Measurements from ENCODE around the gene FAM83C. TPM values are rescaled to one million over a fixed set of nuclear protein-coding genes. Genes with fewer than 3 reads are reported as not detected.
"Not testable (repeated sequence)": the region's sequence is repeated elsewhere in the genome, so short reads cannot be mapped to it uniquely, and the experiment has no call there.

FAM83C gene
- total RNA-seq, 6 experiments from 2014 or later: not detected

GRCh38 chr20:35260426-35260825 lies 31.8 kb downstream of the FAM83C start:
- DNase-seq: no peak
- Mint-ChIP-seq H3K9me3 (no peaks in the 10 kb centered on the region), H3K4me1 (ENCODE audit: low read depth) (peaks cover 31% of the 10 kb centered on the region), H3K4me3 (no peak overlapping the region), H3K36me3 (ENCODE audit: low read depth) (peaks cover 13% of the 10 kb centered on the region), H3K27me3 (ENCODE audit: insufficient read depth) (no peaks in the 10 kb centered on the region; the same call in 1 of the 2 replicates), H3K27ac (no peak overlapping the region)
- TF ChIP-seq, protein P1, sequence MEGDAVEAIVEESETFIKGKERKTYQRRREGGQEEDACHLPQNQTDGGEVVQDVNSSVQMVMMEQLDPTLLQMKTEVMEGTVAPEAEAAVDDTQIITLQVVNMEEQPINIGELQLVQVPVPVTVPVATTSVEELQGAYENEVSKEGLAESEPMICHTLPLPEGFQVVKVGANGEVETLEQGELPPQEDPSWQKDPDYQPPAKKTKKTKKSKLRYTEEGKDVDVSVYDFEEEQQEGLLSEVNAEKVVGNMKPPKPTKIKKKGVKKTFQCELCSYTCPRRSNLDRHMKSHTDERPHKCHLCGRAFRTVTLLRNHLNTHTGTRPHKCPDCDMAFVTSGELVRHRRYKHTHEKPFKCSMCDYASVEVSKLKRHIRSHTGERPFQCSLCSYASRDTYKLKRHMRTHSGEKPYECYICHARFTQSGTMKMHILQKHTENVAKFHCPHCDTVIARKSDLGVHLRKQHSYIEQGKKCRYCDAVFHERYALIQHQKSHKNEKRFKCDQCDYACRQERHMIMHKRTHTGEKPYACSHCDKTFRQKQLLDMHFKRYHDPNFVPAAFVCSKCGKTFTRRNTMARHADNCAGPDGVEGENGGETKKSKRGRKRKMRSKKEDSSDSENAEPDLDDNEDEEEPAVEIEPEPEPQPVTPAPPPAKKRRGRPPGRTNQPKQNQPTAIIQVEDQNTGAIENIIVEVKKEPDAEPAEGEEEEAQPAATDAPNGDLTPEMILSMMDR (IDR thresholded peaks at IDR 0.05): no peak

- no peak overlapping the region for H3K27ac Mint-ChIP-seq
- DNase-seq: no peak
- no peak overlapping the region for H3K4me3 Mint-ChIP-seq
- H3K9me3 Mint-ChIP-seq: no peaks in the 10 kb centered on the region
- peaks cover 21% of the 10 kb centered on the region for H3K36me3 Mint-ChIP-seq (ENCODE audit: low read depth)
- TF ChIP-seq, protein P1 (IDR thresholded peaks at IDR 0.05): no peak
- peaks cover 16% of the 10 kb centered on the region for H3K4me1 Mint-ChIP-seq (ENCODE audit: low read depth)
- H3K27me3 Mint-ChIP-seq (ENCODE audit: insufficient read depth): no peaks in the 10 kb centered on the region
These were observed 34.9 kb downstream of the FAM83C start for GRCh38 chr20:35257175-35257909.

DNA sequence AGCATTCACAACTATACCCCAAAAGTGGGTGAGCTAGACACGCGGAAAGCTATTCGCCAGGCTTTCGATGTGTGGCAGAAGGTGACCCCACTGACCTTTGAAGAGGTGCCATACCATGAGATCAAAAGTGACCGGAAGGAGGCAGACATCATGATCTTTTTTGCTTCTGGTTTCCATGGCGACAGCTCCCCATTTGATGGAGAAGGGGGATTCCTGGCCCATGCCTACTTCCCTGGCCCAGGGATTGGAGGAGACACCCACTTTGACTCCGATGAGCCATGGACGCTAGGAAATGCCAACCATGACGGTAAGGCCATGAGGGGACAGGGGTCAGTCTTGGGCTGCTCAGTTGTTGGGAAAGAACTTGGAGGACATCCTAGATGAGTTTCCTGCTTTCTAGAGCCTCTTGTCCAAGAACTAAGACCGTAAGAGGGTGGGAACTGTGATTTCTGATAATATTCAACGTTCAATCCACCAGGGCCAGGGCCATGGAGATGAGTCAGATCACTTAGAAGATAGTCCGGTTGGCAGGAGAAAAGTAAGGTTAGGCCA lies 37.7 kb downstream of the FAM83C start:
- Mint-ChIP-seq H3K4me3 (no peak overlapping the region), H3K9me3 (no peaks in the 10 kb centered on the region), H3K4me1 (ENCODE audit: low read depth) (peaks cover 16% of the 10 kb centered on the region), H3K27me3 (ENCODE audit: insufficient read depth) (no peaks in the 10 kb centered on the region), H3K36me3 (ENCODE audit: low read depth) (peaks cover 21% of the 10 kb centered on the region), H3K27ac (no peak overlapping the region)
- TF ChIP-seq, protein P1 (IDR thresholded peaks at IDR 0.05): no peak
- DNase-seq: no peak

DNA sequence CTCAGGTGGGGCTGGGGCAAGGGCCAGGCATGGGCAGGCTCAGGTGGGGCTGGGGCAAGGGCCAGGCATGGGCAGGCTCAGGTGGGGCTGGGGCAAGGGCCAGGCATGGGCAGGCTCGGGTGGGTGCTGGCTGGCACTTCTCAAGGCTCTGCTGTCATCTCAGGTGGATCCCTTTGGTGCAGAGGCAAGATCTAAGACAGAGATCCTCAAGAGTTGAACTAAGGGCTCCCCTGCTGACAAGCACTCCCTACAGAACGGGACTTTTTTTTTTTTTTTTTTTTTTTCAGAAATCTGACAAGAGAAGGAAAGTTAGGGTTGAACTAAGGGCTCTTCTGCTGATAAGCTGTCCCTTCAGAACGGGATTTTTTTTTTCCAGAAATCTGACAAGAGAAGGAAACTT lies 39.2 kb downstream of the FAM83C start:
- Mint-ChIP-seq H3K4me1 (ENCODE audit: low read depth) (peaks cover 10% of the 10 kb centered on the region), H3K36me3 (ENCODE audit: low read depth) (peaks cover 21% of the 10 kb centered on the region), H3K27ac (no peak overlapping the region), H3K27me3 (ENCODE audit: insufficient read depth) (no peaks in the 10 kb centered on the region; the same call in 1 of the 2 replicates), H3K4me3 (no peak overlapping the region), H3K9me3 (no peaks in the 10 kb centered on the region)
- no peak for DNase-seq
- TF ChIP-seq, protein P1 (IDR thresholded peaks at IDR 0.05): no peak

- not testable (repeated sequence) for H3K4me3 Mint-ChIP-seq; H3K27ac Mint-ChIP-seq; H3K9me3 Mint-ChIP-seq; DNase-seq; H3K4me1 Mint-ChIP-seq (ENCODE audit: low read depth); H3K27me3 Mint-ChIP-seq (ENCODE audit: insufficient read depth)
- peaks cover 21% of the 10 kb centered on the region for H3K36me3 Mint-ChIP-seq (ENCODE audit: low read depth)
These were observed 39.6 kb downstream of the FAM83C start for GRCh38 chr20:35252598-35252997.

DNA sequence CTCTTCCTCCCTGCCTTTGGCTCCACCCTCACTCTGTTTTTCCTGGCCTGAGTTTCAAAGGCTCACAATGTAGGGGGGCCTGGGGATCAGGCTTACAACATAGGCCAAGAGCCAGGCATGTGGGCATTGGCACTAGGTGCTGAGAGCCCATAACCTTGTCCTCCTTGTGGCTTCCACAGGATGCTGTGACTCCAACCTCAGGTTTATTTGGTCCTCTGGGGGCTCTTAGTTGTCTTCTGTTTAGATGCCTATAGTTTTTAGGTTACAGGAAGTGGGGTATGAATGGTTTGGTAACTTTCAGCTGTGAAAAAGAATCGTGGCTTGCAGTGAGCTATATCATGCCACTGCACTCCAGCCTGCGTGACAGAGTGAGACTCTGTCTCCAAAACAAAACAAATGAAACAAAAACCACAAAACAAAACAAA lies 40.2 kb downstream of the FAM83C start:
- no peak overlapping the region for H3K4me3 Mint-ChIP-seq
- no peak for DNase-seq
- H3K27me3 Mint-ChIP-seq (ENCODE audit: insufficient read depth): no peaks in the 10 kb centered on the region; the same call in 1 of the 2 replicates
- H3K9me3 Mint-ChIP-seq: no peaks in the 10 kb centered on the region
- H3K4me1 Mint-ChIP-seq (ENCODE audit: low read depth): peaks cover under 1% of the 10 kb centered on the region
- no peak overlapping the region for H3K27ac Mint-ChIP-seq
- peaks cover 17% of the 10 kb centered on the region for H3K36me3 Mint-ChIP-seq (ENCODE audit: low read depth)
- TF ChIP-seq, protein P1 (IDR thresholded peaks at IDR 0.05): no peak

All from HFFc6 (cell line).